ENCODE measurements around the gene FOSL1. TPM values are rescaled to one million over a fixed set of nuclear protein-coding genes. Genes with fewer than 3 reads are reported as not detected.
A peak's percentile ranks its signal among the peaks of the same experiment; 100 is the strongest.

Gene FOSL1
- total RNA-seq, 1 experiment from 2014 or later, result 33.7 TPM

- peaks cover 10 to 11% of the 10 kb centered on the region in 2 experiments for H3K4me1 Mint-ChIP-seq
- no CpG with 5 or more reads among the region's 69 CpGs for WGBS (ENCODE audit: extremely low coverage, insufficient read length, low lambda C conversion rate)
Measured at GRCh38 chr11:65872586-65873317, 27.4 kb downstream of the FOSL1 start, which contains the start of gene EFEMP2. EFEMP2 (minus strand) TSS chr11:65872800; CDS start chr11:65872354, 446 bp downstream.

More at GRCh38 chr11:65872586-65873317, 27.4 kb downstream of the FOSL1 start, which contains the start of gene EFEMP2:
- no peak within 1 kb of the TSS for H3K14ac ChIP-seq (ENCODE audit: insufficient read depth, low read length)
- peaks cover 17% of the 10 kb centered on the region for H3K27me3 Mint-ChIP-seq (ENCODE audit: low read depth)
- no peak within 1 kb of the TSS for H2BK120ac ChIP-seq (ENCODE audit: low read depth, low read length, poor library complexity, severe bottlenecking)
- no peak within 1 kb of the TSS for H2AFZ ChIP-seq (ENCODE audit: low read length)
- peak within 1 kb of the TSS; percentile 76 to 90 for H3K4me3 Mint-ChIP-seq
- H3T11ph ChIP-seq (ENCODE audit: low read length), result no peak within 1 kb of the TSS
- no peak within 1 kb of the TSS for H3K27ac ChIP-seq (ENCODE audit: insufficient read length, low read depth, low read length)
- H2BK5ac ChIP-seq (ENCODE audit: insufficient read length, low read length), result no peak within 1 kb of the TSS
- H3K23ac ChIP-seq (ENCODE audit: insufficient read length, low read depth, low read length), result no peak within 1 kb of the TSS
- no peak within 1 kb of the TSS for H4K91ac ChIP-seq (ENCODE audit: insufficient read length, low read depth, low read length)
- peak within 1 kb of the TSS; percentile 91 for H3K4me2 ChIP-seq (ENCODE audit: insufficient read depth, insufficient read length, low read length)
- H3K9ac ChIP-seq (ENCODE audit: extremely low read depth, insufficient read length, low read length), result no peak within 1 kb of the TSS
- H3K56ac ChIP-seq (ENCODE audit: insufficient read length, low read depth, low read length), result no peak within 1 kb of the TSS
- H2BK20ac ChIP-seq (ENCODE audit: low read depth, low read length, poor library complexity, severe bottlenecking), result no peak within 1 kb of the TSS
- H3K27ac Mint-ChIP-seq, result peak within 1 kb of the TSS in 1 of 3 experiments; percentile 45; a peak in 3 of 7 replicates
- DNase-seq, result no peak
- no peak within 1 kb of the TSS for H2BK15ac ChIP-seq (ENCODE audit: low read depth, low read length)
- H3K36me3 Mint-ChIP-seq (ENCODE audit: insufficient read depth in 1 of 3, low read depth in 3 of 3), result no peaks in the 10 kb centered on the region
- peaks cover 8% of the 10 kb centered on the region for H3K23me2 ChIP-seq (ENCODE audit: insufficient read length, low read depth, low read length, poor library complexity, severe bottlenecking)
- H3K4me1 ChIP-seq (ENCODE audit: insufficient read depth, low read length), result no peaks in the 10 kb centered on the region
- no peak within 1 kb of the TSS for H3K4ac ChIP-seq (ENCODE audit: low read depth, low read length)
- H3K9me3 ChIP-seq (ENCODE audit: control insufficient read depth, low read depth, low read length), result no peaks in the 10 kb centered on the region
- no peaks in the 10 kb centered on the region; a peak in 2 of 5 replicates for H3K9me3 Mint-ChIP-seq
- H3K79me2 ChIP-seq (ENCODE audit: insufficient read depth, low read length), result no peaks in the 10 kb centered on the region
- no peak for TF ChIP-seq CTCF (conservative IDR thresholded peaks at IDR 0.05)
- H4K5ac ChIP-seq (ENCODE audit: insufficient read length, low read depth, low read length), result no peak within 1 kb of the TSS
- peaks cover 3% of the 10 kb centered on the region; the same call in 1 of the 2 replicates for H3K27me3 ChIP-seq (ENCODE audit: insufficient read depth, low read length)
- H4K20me1 ChIP-seq (ENCODE audit: control insufficient read depth, insufficient read depth, insufficient read length), result no peaks in the 10 kb centered on the region
- H3K79me1 ChIP-seq (ENCODE audit: insufficient read depth, low read depth, low read length, poor library complexity, severe bottlenecking), result no peaks in the 10 kb centered on the region
- no peak within 1 kb of the TSS for H4K8ac ChIP-seq (replicated peaks; ENCODE audit: insufficient read length, low read depth, low read length)
- H2BK12ac ChIP-seq (ENCODE audit: insufficient read length, low read depth, low read length), result no peak within 1 kb of the TSS
- peak within 1 kb of the TSS; percentile 36 for H3K18ac ChIP-seq (ENCODE audit: insufficient read length, low read depth, low read length)
- H2AK5ac ChIP-seq (ENCODE audit: insufficient read length, low read length), result no peak within 1 kb of the TSS

Data from H9 (cell line).